Esophagus squamous epithelium (tissue), 5 donors: ENCODE data around the gene UBASH3A. TPM values are rescaled to one million over a fixed set of nuclear protein-coding genes. Genes with fewer than 3 reads are reported as not detected.

Experiments
- DNase-seq: peaks from one replicate; lab custom pipeline; 2025; lab: John Stamatoyannopoulos, UW
- H3K27ac ChIP-seq, 4 donors: fragments of 200-600 bp; sonication (generic); one replicate each; pipeline ENCODE4 v1.5.1; 2016 to 2019; ENCODE audit warnings: mild to moderate bottlenecking in 1 of 4
- H3K27me3 ChIP-seq, 4 donors: fragments of 200-600 bp; sonication (generic); 1 replicate in 3 of 4; 2 replicates in 1 of 4; pipeline versions ENCODE4 v1.5.1 to v1.6.0; 2017 to 2021; ENCODE audit warnings: antibody characterized with exemption in 1 of 4
- H3K36me3 ChIP-seq, 3 donors: fragments of 200-600 bp; sonication (generic); one replicate each; pipeline ENCODE4 v1.5.1; 2016 to 2019
- H3K4me1 ChIP-seq, 3 donors: fragments of 200-600 bp; sonication (generic); one replicate each; pipeline ENCODE4 v1.5.1; 2017 to 2019
- H3K4me3 ChIP-seq, 4 donors: fragments of 200-600 bp; sonication (generic); 1 replicate in 3 of 4; 2 replicates in 1 of 4; pipeline ENCODE4 v1.5.1; 2016 to 2019; ENCODE audit warnings: mild to moderate bottlenecking in 2 of 4, moderate library complexity in 1 of 4
- H3K9me3 ChIP-seq, 3 donors: fragments of 200-600 bp; sonication (generic); one replicate each; pipeline ENCODE4 v1.5.1; 2016 to 2019
- CTCF ChIP-seq, 6 experiments: fragments of 450-650 bp in 4 of 6; fragments of 200-600 bp in 2 of 6; sonication (generic) in 2 of 6; IDR thresholded peaks; one replicate each; pipeline ENCODE4 v1.5.1; 2016 to 2019; ENCODE audit warnings: antibody characterized with exemption in 6 of 6, mild to moderate bottlenecking in 4 of 6, moderate library complexity in 4 of 6
- POLR2A ChIP-seq, 4 donors: fragments of 450-650 bp; IDR thresholded peaks; one replicate each; pipeline ENCODE4 v1.6.1; 2017; ENCODE audit warnings: antibody characterized with exemption in 4 of 4, mild to moderate bottlenecking in 4 of 4, moderate library complexity in 3 of 4
- WGBS, 2 donors: methylation state at CpG; one replicate each; pipeline ENCODE4 v1.1.5; 2018; 5-methylcytosine and 5-hydroxymethylcytosine counted together
- intact Hi-C: fragments of 100-400 bp; cut with DNase I; formaldehyde crosslinking; loops from one replicate; pipeline ENCODE4 v1.15.0; 2022
- total RNA-seq, 4 donors: library from RNA; depleted of rRNA; stranded (reverse); fragments of >200 nt; gene quantifications; one replicate each; pipeline ENCODE4 v1.1.0, GENCODE V29; 2016
- donor health status: DM: yes; HTN: yes; CAD: no.

The UBASH3A gene
- total RNA-seq, 4 donors from 2014 or later = 0.57 to 1.9 (median 0.73) TPM

GRCh38 chr21:42447732-42448131 is 44.0 kb downstream of the UBASH3A start:
- Histone ChIP-seq H3K4me1 (peaks cover 0 to 11% (median 4%) of the 10 kb centered on the region in 3 donors), H3K4me3 (no peak overlapping the region), H3K27me3 (peaks cover 0 to 16% (median 0%) of the 10 kb centered on the region in 4 donors), H3K9me3 (no peaks in the 10 kb centered on the region), H3K27ac (no peak overlapping the region), H3K36me3 (no peaks in the 10 kb centered on the region)
- DNase-seq = no peak
- TF ChIP-seq CTCF (IDR thresholded peaks at IDR 0.05) (no peak), POLR2A (IDR thresholded peaks at IDR 0.05) (no peak)
- WGBS, 2 donors = 81 to 88% methylated on average over 10 of the region's 10 CpGs
- intact Hi-C loops = loop anchor here (10.0 kb wide), 1 partner anchor 293 kb away; no protein-coding TSS in a partner anchor

GRCh38 chr21:42448686-42449085 is 45.0 kb downstream of the UBASH3A start:
- WGBS, 2 donors = 82% methylated on average over 3 of the region's 3 CpGs; no CpG with 5 or more reads in 1 of the 2 donors
- H3K36me3 ChIP-seq = no peaks in the 10 kb centered on the region
- peaks cover 0 to 11% (median 4%) of the 10 kb centered on the region in 3 donors for H3K4me1 ChIP-seq
- TF ChIP-seq POLR2A (IDR thresholded peaks at IDR 0.05) (no peak), CTCF (IDR thresholded peaks at IDR 0.05) (no peak)
- H3K4me3 ChIP-seq = no peak overlapping the region
- no peaks in the 10 kb centered on the region for H3K9me3 ChIP-seq
- DNase-seq = no peak
- H3K27ac ChIP-seq = no peak overlapping the region
- intact Hi-C loops = loop anchor here (10.0 kb wide), 1 partner anchor 294 kb away; no protein-coding TSS in a partner anchor
- peaks cover 0 to 16% (median 0%) of the 10 kb centered on the region in 4 donors for H3K27me3 ChIP-seq

DNA sequence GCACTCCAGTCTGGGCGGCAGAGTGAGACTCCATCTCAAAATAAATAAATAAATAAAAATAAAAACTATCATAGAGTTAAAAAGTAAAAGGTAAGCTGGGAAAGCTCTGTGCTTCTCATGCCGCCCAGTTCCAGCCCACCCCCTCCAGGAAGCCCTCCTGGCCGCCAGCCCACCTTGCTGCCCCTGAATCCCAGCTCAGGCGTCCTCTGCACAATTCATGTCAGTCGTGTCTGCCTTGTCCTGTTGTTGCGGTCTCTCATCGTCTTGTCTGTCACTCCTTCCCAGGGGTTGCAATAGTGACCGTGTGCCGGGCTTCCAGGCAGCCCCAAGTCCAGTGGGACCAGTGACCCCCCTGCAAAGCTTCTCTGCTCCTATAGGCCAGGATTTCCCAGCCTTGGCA is 48.2 kb downstream of the UBASH3A start:
- 91 to 92% methylated on average over 9 of the region's 9 CpGs for WGBS, 2 donors
- TF ChIP-seq POLR2A (IDR thresholded peaks at IDR 0.05) = no peak
- TF ChIP-seq CTCF (IDR thresholded peaks at IDR 0.05) = no peak
- DNase-seq = no peak
- H3K27ac ChIP-seq = no peak overlapping the region
- H3K36me3 ChIP-seq = no peaks in the 10 kb centered on the region
- H3K4me3 ChIP-seq = no peak overlapping the region
- H3K27me3 ChIP-seq = peaks cover 0 to 5% (median 0%) of the 10 kb centered on the region in 4 donors
- intact Hi-C loops = no loop called here
- H3K9me3 ChIP-seq = no peaks in the 10 kb centered on the region
- H3K4me1 ChIP-seq = peaks cover 0 to 11% (median 4%) of the 10 kb centered on the region in 3 donors

DNA sequence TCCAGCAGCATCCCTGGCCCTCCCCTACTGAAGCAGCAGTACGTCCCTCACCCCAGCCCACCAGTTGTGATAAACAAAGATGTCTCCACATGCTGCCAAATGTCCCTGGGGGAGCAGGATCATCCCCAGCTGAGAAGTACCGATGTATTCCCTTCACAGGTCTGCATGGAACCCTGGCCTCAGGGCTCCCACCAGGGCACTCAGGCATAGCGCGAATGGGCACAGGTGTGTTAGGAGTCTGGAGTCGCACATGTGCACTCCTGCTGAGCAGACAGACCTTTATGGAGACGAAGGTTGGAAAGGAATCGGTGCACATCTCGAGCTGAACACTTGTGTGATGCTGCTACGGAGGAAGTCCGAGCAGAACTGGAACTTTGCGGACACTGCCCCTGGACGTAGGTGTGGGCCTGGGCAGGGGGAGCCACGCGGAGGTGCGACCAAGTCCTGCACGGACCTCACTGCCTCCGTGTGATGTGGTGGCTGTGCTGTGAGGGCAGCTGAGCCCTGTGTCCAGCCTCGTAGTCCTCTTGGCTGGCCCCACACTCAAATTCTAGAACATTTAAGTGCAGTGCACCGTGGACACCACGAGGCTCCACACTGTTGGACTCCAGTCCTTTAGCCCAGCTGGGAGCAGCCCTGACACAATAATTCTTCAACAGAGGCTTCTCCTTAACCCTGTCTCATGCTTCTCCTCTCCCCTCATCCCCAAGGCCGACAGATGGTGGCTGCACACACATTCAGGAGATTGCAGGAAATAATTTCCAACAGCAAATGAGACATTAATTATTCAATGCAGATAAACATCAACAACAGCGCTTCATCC is 48.9 kb downstream of the UBASH3A start:
- 87% methylated on average over 19 of the region's 22 CpGs for WGBS, 2 donors
- intact Hi-C loops = no loop called here
- Histone ChIP-seq H3K27me3 (peaks cover 0 to 5% (median 0%) of the 10 kb centered on the region in 4 donors), H3K27ac (no peak overlapping the region), H3K9me3 (no peaks in the 10 kb centered on the region), H3K36me3 (no peaks in the 10 kb centered on the region), H3K4me1 (peaks cover 0 to 11% (median 4%) of the 10 kb centered on the region in 3 donors), H3K4me3 (no peak overlapping the region)
- no peak for TF ChIP-seq CTCF (IDR thresholded peaks at IDR 0.05)
- TF ChIP-seq POLR2A (IDR thresholded peaks at IDR 0.05) = no peak
- DNase-seq = no peak
